Fibroblast of the aortic adventitia (primary cell): ENCODE results near the gene SPON1. TPM values are rescaled to one million over a fixed set of nuclear protein-coding genes. Genes with fewer than 3 reads are reported as not detected.

Experiments used
- DNase-seq: peaks from one replicate; pipeline ENCODE4 v3.0.0-alpha.2; 2010; ENCODE audit warnings: low read depth
- H3K4me3 ChIP-seq: 2 replicates; pipeline ENCODE4 v1.5.1; 2011; ENCODE audit warnings: low read depth, mild to moderate bottlenecking, control low read depth, low read length, moderate library complexity
- CTCF ChIP-seq: IDR thresholded peaks from 2 replicates; pipeline ENCODE4 v1.5.1; 2011; ENCODE audit warnings: mild to moderate bottlenecking, low read length, control low read depth, inconsistent platforms; ENCODE audit not compliant: insufficient read depth
- total RNA-seq: library from RNA; depleted of rRNA; stranded (reverse); fragments of >200 nt; gene quantifications from 2 replicates; pipeline ENCODE4 v1.2.3, GENCODE V29; 2012; ENCODE audit warnings: low replicate concordance

Gene SPON1
- total RNA-seq, 1 donor = 3.5 TPM

GRCh38 chr11:14232652-14233051, 270.1 kb downstream of the SPON1 start:
- no peak for DNase-seq
- peak; percentile 22 for TF ChIP-seq CTCF
- H3K4me3 ChIP-seq = no peak overlapping the region

DNA sequence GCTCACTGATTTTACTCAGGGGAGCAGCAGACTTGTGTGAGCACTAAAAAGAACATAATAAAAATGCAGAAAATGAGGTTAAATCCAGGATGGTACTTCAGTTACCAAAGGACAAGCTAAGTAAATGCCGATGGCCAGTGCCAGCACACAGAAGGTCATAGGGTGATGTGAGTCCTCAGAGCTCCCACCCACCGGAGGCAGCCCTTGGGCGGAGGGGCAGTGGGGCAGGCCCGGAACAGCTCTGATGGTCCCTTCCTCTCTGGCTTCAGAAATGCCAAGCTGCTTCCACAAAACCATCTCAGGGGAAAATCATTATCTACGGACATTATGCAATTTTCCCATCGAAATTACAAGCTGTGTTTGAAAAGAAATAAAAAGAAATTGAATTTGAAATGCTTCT, 271.9 kb downstream of the SPON1 start:
- H3K4me3 ChIP-seq = no peak overlapping the region
- no peak for DNase-seq
- no peak for TF ChIP-seq CTCF

- no peak overlapping the region for H3K4me3 ChIP-seq
- TF ChIP-seq CTCF = no peak
- DNase-seq = no peak
These were observed 273.2 kb downstream of the SPON1 start for GRCh38 chr11:14235701-14236100.

DNA sequence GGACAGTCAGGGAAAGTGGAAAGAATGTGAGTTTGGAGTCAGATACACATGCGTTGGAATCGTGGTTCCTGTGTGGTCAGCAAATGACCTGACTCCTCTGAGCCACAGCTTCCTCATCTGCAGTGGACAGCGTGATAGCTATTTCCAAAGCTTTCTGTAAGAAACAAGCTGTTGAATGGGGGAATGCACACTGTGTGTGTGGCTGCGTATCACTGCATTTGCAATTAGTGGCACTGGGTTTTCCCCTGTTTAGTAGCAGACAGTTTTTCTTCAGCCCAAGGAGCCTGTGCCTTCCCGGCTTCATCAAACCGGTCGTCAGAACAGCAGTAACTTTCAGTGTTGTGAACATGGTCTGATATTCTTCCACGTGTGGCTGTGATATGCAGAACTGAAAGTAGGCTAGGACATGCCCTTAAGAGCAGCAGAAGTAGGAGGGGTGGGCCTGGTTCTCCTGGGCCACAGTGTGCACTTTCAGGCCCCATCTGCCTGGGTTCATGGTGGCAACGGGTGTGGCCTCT, 275.0 kb downstream of the SPON1 start:
- TF ChIP-seq CTCF = no peak
- no peak for DNase-seq

DNA sequence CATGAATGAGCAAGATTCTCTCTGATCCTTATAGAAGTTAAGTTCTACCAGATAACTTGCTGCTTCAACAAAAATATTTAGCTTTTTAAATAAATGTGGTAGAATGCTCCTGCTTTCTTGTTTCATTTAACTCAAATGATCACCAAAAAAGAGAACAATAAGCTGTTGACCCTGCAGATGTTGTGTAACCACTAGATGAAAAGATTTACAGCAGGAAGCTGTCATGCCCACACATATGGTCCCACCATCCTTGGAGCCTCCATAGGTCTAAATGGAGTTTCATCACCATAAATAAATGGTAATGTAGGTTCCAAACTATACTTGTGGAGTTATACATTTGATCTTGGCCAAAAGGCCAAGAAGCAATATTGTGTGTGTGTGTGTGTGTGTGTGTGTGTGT, 277.7 kb downstream of the SPON1 start:
- no peak overlapping the region for H3K4me3 ChIP-seq
- no peak for TF ChIP-seq CTCF
- no peak for DNase-seq

More for the DNA sequence above, 275.0 kb downstream of the SPON1 start:
- no peak overlapping the region for H3K4me3 ChIP-seq

GRCh38 chr11:14240951-14241350, 278.4 kb downstream of the SPON1 start:
- TF ChIP-seq CTCF = no peak
- H3K4me3 ChIP-seq = no peak overlapping the region
- DNase-seq = no peak

GRCh38 chr11:14242187-14242586, 279.7 kb downstream of the SPON1 start:
- no peak for TF ChIP-seq CTCF
- no peak for DNase-seq
- no peak overlapping the region for H3K4me3 ChIP-seq
